ENCODE measurements around the gene IQCK.

- peak; percentile 30 for TF ChIP-seq POLR2AphosphoS5 (IDR thresholded peaks at IDR 0.05)
- no peak for TF ChIP-seq CTCF (IDR thresholded peaks at IDR 0.05)
- no peak for TF ChIP-seq POLR2A (IDR thresholded peaks at IDR 0.05)
These were observed 86.7 kb downstream of the IQCK start for GRCh38 chr16:19804538-19805323.
